ENCODE data around the gene CDH13. TPM values are rescaled to one million over a fixed set of nuclear protein-coding genes. Genes with fewer than 3 reads are reported as not detected.

Gene CDH13
- total RNA-seq, 3 donors from 2014 or later = not detected

DNA sequence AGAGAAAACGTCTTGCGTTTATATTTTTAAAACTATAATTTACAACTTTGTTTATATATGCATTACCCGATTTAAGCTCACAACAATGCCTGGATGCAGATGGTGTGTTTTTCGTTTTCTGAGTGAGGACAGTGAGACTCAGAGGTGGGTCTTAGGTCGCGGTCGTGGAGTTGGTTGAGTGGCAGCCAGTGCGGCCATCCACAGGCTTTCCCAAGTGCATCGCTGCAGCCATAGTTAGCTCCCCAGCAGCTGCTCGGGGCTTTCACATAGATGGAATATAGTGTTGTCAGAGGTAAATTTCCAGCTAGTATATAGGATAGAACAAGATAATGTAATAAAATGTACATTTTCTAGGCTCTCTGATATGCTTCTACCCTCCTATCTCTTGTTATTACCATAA lies 417.8 kb downstream of the CDH13 start:
- Mint-ChIP-seq H3K4me1 (ENCODE audit: low read depth) (no peaks in the 10 kb centered on the region), H3K27me3 (ENCODE audit: low read depth) (no peaks in the 10 kb centered on the region), H3K36me3 (ENCODE audit: insufficient read depth) (no peaks in the 10 kb centered on the region), H3K4me3 (no peak overlapping the region), H3K9me3 (peaks cover 8% of the 10 kb centered on the region)
- DNase-seq (no peak), ATAC-seq (no peak)

DNA sequence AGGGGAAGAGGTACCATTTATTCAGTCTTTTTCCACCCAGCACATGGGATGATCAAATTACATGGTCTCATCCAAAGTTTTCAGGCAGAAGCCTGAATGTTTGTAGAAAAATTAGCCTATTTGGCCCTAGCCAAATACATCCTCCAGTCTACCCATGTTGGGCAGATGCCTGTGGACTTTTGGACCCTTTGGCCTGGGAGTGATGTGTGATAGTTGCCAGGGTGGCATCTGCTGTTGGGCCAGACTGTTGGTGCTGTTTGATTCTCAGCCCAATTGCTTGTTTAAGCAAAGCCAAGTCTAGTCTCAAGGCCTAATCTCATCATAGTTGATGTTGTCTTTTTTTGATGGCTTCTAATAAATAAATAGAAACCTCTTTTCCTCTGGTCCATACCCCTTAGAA lies 419.0 kb downstream of the CDH13 start:
- H3K9me3 Mint-ChIP-seq = peaks cover 14% of the 10 kb centered on the region
- H3K4me1 Mint-ChIP-seq (ENCODE audit: low read depth) = no peaks in the 10 kb centered on the region
- no peak overlapping the region for H3K4me3 Mint-ChIP-seq
- no peak for ATAC-seq
- H3K36me3 Mint-ChIP-seq (ENCODE audit: insufficient read depth) = no peaks in the 10 kb centered on the region
- DNase-seq = no peak
- peaks cover 2% of the 10 kb centered on the region for H3K27me3 Mint-ChIP-seq (ENCODE audit: low read depth)

DNA sequence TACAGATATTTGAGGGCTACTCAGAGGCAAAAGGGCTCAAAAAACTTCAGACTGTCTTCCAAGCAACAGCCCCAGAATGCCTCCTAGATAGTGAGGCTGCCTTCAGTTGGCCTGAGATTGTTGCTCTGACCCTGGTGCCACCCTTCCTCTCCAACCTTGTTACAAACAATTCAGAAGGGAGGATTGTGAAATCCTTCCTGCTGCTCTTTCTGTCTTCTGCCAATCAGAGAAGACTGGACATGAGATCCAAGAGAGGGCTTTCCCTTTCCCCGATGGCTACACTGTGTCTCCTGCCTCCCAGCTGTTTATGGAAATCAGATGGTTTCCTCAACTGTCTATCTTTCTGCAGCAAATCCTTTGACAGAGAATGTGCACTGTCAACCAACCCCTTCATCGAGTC lies 419.9 kb downstream of the CDH13 start:
- DNase-seq (no peak), ATAC-seq (no peak)
- peaks cover 2% of the 10 kb centered on the region for H3K27me3 Mint-ChIP-seq (ENCODE audit: low read depth)
- H3K4me3 Mint-ChIP-seq = no peak overlapping the region
- H3K9me3 Mint-ChIP-seq = peaks cover 14% of the 10 kb centered on the region
- no peaks in the 10 kb centered on the region for H3K4me1 Mint-ChIP-seq (ENCODE audit: low read depth)
- H3K36me3 Mint-ChIP-seq (ENCODE audit: insufficient read depth) = no peaks in the 10 kb centered on the region

DNA sequence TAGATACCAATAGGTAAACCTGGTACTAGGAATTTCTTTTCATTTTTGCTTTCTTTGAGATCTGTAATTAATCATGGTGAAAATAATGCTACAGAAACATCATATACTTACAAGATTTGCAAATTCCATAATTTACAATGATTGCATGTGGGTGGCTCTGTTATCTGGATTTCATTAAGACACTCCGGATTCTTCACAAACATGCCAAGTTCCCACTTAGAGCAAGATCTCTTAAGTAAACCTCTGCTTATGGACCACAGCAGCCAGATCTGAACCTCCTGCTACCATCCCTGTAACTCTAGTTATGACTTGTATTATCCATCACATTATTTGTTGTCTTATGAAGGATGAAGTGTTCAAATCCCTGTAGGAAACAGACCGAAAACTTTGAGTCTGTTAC lies 424.7 kb downstream of the CDH13 start:
- Mint-ChIP-seq H3K36me3 (ENCODE audit: insufficient read depth) (no peaks in the 10 kb centered on the region), H3K4me1 (ENCODE audit: low read depth) (no peaks in the 10 kb centered on the region), H3K27me3 (ENCODE audit: low read depth) (peaks cover 2% of the 10 kb centered on the region), H3K9me3 (peaks cover 11% of the 10 kb centered on the region), H3K4me3 (no peak overlapping the region)
- no peak for DNase-seq
- no peak for ATAC-seq

DNA sequence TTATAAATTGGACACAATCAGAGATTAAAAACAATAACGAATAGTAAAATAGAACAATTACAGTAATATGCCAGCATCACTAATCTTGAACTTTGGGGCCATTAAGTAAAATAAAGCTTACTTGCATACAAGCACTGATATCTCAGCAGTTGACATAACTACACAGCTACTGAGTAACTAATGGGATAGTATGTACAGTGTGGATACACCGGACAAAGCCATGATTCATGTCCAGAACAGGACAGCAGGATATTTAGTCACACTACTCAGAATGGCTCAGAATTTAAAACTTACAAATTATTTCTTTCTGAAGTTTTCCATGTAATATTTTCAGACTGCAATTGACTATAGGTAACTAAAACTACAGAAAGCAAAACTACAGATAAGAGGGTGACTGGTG lies 427.5 kb downstream of the CDH13 start:
- ATAC-seq (no peak), DNase-seq (no peak)
- peaks cover 6% of the 10 kb centered on the region for H3K9me3 Mint-ChIP-seq
- no peaks in the 10 kb centered on the region for H3K4me1 Mint-ChIP-seq (ENCODE audit: low read depth)
- no peaks in the 10 kb centered on the region for H3K36me3 Mint-ChIP-seq (ENCODE audit: insufficient read depth)
- no peak overlapping the region for H3K4me3 Mint-ChIP-seq
- H3K27me3 Mint-ChIP-seq (ENCODE audit: low read depth) = peaks cover 2% of the 10 kb centered on the region

DNA sequence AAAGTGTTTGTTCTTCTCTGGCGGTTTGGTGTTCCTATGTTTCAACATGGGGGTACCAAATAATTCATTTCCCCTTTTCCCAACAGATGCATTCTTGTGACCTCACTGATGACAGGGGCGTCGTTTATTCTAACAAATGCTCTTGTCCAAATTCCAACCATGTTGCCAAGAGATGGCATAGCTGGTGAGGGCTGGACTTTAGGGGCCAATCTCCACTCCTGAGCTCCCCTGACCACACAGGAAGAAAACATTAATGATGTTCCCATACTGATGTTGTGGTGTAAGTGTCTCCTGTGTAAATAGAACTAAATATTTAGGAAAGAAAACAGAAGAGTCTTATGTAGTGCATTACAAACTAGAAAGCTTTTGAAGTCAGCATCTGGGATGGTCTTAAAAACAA lies 431.6 kb downstream of the CDH13 start:
- Mint-ChIP-seq H3K27me3 (ENCODE audit: low read depth) (peaks cover 2% of the 10 kb centered on the region), H3K4me3 (no peak overlapping the region), H3K9me3 (no peaks in the 10 kb centered on the region), H3K4me1 (ENCODE audit: low read depth) (no peaks in the 10 kb centered on the region), H3K36me3 (ENCODE audit: insufficient read depth) (no peaks in the 10 kb centered on the region)
- DNase-seq (no peak), ATAC-seq (no peak)

DNA sequence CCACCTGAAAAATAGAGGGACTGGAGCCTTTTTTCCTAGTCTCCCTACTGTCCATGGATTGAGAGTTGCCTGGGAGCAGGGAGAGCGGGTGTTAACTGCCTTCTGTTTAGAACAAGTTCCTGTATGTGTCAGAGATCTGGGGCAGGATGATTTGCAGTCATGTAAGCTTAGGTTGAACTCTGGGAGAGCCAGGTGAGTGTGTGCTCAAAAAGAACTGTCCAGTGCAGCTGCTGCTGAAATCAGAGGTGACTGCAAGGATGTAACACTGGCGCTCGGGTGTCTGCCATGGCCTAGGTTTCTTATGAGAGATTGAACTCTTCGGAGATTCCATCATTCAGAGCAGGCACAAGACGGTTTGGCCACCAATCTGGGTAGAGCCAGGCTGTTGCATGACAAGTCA lies 432.5 kb downstream of the CDH13 start:
- ATAC-seq (no peak), DNase-seq (no peak)
- H3K4me1 Mint-ChIP-seq (ENCODE audit: low read depth) = no peaks in the 10 kb centered on the region
- no peaks in the 10 kb centered on the region for H3K9me3 Mint-ChIP-seq
- H3K4me3 Mint-ChIP-seq = no peak overlapping the region
- H3K36me3 Mint-ChIP-seq (ENCODE audit: insufficient read depth) = no peaks in the 10 kb centered on the region
- H3K27me3 Mint-ChIP-seq (ENCODE audit: low read depth) = peaks cover 2% of the 10 kb centered on the region

DNA sequence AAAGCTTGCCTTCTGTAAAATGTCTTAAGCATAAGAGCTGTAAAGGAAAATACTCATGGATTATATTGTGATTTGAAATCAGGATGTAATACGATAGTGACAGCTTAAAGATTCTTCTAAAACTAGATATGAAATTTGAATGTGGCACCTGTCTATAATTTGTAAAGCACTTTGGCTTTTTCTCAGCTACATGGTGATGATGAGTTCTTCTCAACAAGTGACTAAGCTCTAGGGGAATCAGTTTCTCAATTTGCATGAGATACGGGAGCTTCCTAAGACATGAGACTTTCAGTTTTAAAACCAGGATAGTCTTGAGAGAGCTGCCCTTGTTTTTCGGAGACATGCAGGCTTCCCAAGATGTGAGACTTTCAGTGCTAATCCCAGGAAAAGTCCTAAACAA lies 439.2 kb downstream of the CDH13 start:
- H3K36me3 Mint-ChIP-seq (ENCODE audit: insufficient read depth) = no peaks in the 10 kb centered on the region
- no peak overlapping the region for H3K4me3 Mint-ChIP-seq
- no peak for ATAC-seq
- H3K4me1 Mint-ChIP-seq (ENCODE audit: low read depth) = no peaks in the 10 kb centered on the region
- no peak for DNase-seq
- H3K27me3 Mint-ChIP-seq (ENCODE audit: low read depth) = no peaks in the 10 kb centered on the region
- peaks cover 4% of the 10 kb centered on the region for H3K9me3 Mint-ChIP-seq

DNA sequence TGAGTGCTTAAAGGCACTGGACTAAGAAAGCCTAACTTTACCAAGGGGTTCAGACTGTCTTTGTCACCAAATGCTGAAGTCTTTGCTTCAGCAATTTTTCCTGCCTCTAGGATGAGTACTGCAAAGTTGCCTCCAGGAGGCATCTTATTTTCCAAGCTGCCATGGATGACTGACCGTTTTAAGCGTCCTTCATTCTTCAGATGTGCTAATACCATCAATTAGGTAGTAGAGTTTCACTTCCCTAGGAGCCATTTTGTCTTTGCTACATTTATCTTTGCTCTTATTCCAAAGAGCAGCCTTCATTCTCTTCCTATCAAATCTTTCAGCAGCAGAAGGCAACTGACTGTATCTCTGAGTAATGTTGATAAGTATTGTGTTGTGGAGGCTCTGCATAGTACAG lies 440.1 kb downstream of the CDH13 start:
- no peaks in the 10 kb centered on the region for H3K4me1 Mint-ChIP-seq (ENCODE audit: low read depth)
- H3K9me3 Mint-ChIP-seq = peaks cover 4% of the 10 kb centered on the region
- no peak overlapping the region for H3K4me3 Mint-ChIP-seq
- no peaks in the 10 kb centered on the region for H3K36me3 Mint-ChIP-seq (ENCODE audit: insufficient read depth)
- H3K27me3 Mint-ChIP-seq (ENCODE audit: low read depth) = no peaks in the 10 kb centered on the region
- ATAC-seq (no peak), DNase-seq (no peak)

DNA sequence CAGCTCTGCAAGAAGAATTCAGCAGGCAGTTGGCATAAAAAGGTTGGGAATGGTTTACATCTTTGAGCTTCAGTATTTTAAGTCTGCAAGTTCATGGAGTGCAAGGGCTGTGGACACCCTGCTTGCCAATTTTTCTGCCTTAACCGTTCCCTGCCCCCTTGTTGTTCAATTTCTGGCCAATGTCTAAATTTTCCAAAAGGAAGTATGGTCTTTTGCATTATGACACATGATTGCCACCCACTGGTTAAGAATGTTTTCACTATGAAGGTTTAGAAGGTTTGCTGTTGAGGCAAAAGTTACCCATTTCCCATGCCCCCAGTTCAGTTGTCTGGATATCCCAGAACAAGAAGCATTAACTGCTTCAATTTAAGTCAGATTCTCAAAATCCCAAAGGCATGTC lies 441.9 kb downstream of the CDH13 start:
- H3K36me3 Mint-ChIP-seq (ENCODE audit: insufficient read depth) = no peaks in the 10 kb centered on the region
- no peaks in the 10 kb centered on the region for H3K4me1 Mint-ChIP-seq (ENCODE audit: low read depth)
- H3K4me3 Mint-ChIP-seq = no peak overlapping the region
- H3K27me3 Mint-ChIP-seq (ENCODE audit: low read depth) = no peaks in the 10 kb centered on the region
- peaks cover 4% of the 10 kb centered on the region for H3K9me3 Mint-ChIP-seq
- ATAC-seq = no peak
- DNase-seq = no peak

DNA sequence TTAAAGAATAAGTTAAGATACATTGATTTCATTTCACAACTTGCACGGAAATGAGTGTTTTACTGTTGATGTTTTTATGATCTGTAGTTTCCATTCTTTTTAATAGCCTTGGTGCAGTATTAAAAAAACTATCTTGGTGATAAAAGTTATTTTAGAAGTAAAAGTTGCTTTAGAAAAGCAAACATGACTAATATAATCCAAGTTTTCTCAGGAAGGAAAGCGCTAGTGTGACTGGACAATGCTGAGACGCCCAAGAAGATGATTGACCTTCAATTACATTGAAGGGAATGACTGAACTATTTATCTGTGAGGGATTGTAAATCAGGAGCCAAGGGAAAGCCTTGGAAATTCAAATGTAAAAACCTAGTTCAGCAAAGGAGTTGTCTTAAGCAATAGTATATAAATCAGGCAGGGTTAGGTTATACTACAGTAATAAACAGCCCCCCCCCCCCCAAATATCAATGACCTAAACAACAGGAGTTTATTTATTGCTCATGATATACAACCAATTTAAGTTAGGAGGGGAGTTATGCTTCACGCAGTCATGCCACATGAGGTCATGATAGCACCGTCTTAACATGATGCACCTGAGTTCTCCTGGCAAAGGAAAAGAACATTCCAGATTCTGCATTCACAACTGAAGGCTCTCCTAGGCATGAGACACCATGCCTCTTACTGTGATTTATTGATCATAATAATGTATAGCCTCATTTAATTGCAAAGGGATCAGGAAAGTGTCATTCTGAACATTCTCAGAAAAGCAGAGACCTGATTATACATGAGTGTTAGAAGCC lies 443.8 kb downstream of the CDH13 start:
- Mint-ChIP-seq H3K27me3 (ENCODE audit: low read depth) (peaks cover 2% of the 10 kb centered on the region), H3K4me1 (ENCODE audit: low read depth) (no peaks in the 10 kb centered on the region), H3K4me3 (no peak overlapping the region), H3K36me3 (ENCODE audit: insufficient read depth) (no peaks in the 10 kb centered on the region), H3K9me3 (peaks cover 3% of the 10 kb centered on the region)
- ATAC-seq (no peak), DNase-seq (no peak)

DNA sequence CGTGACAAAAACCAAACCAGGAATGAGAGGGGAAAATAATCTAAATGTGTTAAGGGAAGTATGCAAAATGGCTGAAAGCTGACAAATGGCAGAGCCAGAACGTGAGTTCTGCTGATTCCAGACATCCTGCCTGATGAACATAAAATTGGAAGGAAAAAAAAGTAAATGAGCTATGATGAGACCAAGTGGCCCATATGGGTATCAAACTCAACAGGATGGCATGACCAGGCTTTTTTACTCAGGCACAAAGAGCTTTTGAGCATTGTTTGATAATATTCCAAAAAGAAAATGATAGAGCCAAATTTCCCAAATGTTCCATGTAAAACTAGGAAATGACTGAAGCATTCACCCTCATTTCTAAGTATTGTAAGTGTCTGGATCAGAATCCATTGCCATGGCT lies 449.2 kb downstream of the CDH13 start:
- ATAC-seq (no peak), DNase-seq (no peak)
- Mint-ChIP-seq H3K27me3 (ENCODE audit: low read depth) (peaks cover 2% of the 10 kb centered on the region), H3K36me3 (ENCODE audit: insufficient read depth) (no peaks in the 10 kb centered on the region), H3K4me3 (no peak overlapping the region), H3K4me1 (ENCODE audit: low read depth) (no peaks in the 10 kb centered on the region), H3K9me3 (peaks cover 9% of the 10 kb centered on the region)

DNA sequence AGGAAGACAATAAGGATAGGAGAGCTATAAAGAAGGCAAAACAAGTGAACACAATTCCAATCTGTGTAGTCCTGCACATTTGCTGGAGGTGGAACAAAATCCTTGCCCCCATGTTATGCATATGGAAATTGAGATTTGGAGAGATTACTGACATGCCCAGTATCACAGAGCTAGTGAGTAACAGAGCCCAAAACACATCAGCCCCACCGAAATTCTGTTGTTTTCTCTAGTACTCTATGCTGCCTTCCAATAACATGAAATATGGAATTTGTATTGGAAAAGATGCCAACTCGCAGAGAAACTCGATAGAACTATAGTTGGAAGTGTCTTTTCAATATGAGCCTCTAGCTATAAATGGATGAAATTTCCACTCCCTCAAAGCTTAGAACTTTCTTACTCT lies 456.6 kb downstream of the CDH13 start:
- H3K4me3 Mint-ChIP-seq = no peak overlapping the region
- no peak for DNase-seq
- peaks cover 12% of the 10 kb centered on the region for H3K9me3 Mint-ChIP-seq
- peaks cover 2% of the 10 kb centered on the region for H3K27me3 Mint-ChIP-seq (ENCODE audit: low read depth)
- H3K36me3 Mint-ChIP-seq (ENCODE audit: insufficient read depth) = no peaks in the 10 kb centered on the region
- no peaks in the 10 kb centered on the region for H3K4me1 Mint-ChIP-seq (ENCODE audit: low read depth)
- ATAC-seq = no peak

DNA sequence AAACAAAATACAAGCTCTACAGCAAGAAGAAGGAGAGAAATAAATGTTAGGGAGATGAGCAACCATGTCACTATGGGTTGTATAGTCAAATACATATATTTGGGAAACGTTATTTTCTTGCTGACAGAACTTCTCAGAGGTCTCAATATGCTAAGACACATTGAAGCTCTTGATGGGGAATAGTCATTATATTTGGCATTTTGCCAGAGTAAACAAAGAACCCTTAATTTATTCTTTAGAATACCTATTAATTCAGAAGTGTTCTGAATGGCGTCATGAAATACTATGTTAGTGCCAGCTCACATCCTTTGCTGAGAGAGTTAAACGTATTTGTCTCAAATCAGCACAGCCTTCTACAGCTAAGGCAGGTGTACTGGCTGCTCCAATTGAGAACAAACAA lies 458.9 kb downstream of the CDH13 start:
- H3K36me3 Mint-ChIP-seq (ENCODE audit: insufficient read depth) = no peaks in the 10 kb centered on the region
- no peak for ATAC-seq

DNA sequence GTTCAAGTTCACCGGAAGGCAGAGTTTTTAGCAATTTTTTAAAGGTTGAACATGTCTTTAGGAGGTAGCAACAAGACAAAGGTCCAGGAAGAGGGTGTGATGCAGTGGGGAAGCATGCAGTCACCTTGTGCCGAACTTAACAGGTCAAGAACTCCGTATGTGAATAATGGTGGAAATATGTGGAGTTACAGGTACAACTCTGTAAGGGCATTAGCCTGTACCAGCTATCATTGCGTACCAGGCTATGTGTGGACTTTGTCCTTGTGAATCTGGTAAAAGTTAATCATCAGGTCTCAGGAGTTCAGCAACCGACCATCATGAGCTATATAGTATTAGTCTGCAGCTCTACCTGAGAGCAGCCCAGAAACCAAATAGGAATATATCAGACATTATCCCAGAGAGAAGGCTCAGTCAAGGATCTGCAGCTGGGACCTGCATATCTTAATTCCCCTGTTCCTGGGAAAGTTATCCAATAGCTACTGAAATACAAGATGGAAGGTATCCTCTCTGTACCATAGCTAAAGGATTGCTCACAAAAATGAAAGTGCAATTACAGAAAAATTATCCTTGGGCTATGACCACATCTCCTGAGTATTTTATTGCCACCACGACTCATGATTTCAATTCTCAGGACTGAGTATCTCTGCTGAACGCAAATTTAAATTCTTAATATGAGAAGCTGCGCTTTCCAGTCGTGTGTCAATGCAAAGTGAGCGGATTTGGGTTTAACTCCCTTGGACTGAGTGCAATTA lies 469.3 kb downstream of the CDH13 start:
- Mint-ChIP-seq H3K27me3 (ENCODE audit: low read depth) (no peaks in the 10 kb centered on the region), H3K4me1 (ENCODE audit: low read depth) (no peaks in the 10 kb centered on the region), H3K4me3 (no peak overlapping the region), H3K36me3 (ENCODE audit: insufficient read depth) (no peaks in the 10 kb centered on the region), H3K9me3 (peaks cover 20% of the 10 kb centered on the region)
- no peak for DNase-seq
- no peak for ATAC-seq

More for the DNA sequence above, 458.9 kb downstream of the CDH13 start:
- Mint-ChIP-seq H3K27me3 (ENCODE audit: low read depth) (peaks cover 2% of the 10 kb centered on the region), H3K4me1 (ENCODE audit: low read depth) (no peaks in the 10 kb centered on the region), H3K4me3 (no peak overlapping the region), H3K9me3 (peaks cover 6% of the 10 kb centered on the region)
- no peak for DNase-seq

Measured in activated T-cell treated with anti-CD3 and anti-CD28 coated beads, Interleukin-2, amount 50 U/mL, for 4 hours (primary cell).